GM21423 (cell line): Measurements from ENCODE around the gene KCNT1.

ENCODE experiments used
- ATAC-seq: cut with Tn5 transposase; IDR thresholded peaks from one replicate; pipeline ENCODE4 v1.9.1; 2021; ENCODE audit warnings: mild to moderate bottlenecking, moderate library complexity; ENCODE audit not compliant: unreplicated experiment

The KCNT1 gene

GRCh38 chr9:135724186-135724787, 22.3 kb downstream of the KCNT1 start:
- ATAC-seq: no peak

DNA sequence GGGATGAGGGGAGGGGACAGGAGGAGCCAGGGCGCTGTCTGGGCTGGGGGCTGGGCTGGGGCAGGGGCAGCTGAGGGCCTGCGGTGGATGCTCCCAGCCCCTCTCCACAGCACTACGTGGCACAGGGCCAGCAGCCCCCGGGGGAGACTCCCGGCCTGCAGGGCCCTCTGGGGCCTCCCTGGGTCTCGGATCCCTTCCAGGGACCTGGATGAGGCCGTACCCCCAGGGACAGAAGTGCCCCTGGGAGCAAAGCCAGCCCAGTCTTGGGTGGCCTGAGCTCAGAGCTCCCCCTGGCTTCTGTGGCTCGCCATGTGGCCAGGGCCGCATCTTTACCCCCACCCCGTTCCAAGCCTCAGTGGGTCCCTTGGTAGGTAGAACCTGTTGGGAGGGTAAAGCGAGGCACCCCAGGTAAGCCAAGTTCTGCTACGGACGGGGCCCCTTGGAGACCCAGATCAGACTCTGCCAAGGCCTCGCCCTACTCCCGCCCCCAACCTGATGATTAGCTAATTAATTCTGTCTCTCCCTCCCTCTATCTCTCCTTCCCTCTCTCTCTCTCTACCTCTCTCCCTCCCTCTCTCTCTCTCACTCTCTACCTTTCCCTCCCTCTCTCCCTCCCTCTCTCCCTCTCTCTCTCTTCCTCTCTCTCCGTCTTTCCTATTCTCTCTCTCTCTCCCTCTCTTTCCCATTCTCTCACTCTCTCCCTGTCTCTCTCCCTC, 24.3 kb downstream of the KCNT1 start:
- ATAC-seq: no peak

- ATAC-seq: no peak
These were observed 25.4 kb downstream of the KCNT1 start for GRCh38 chr9:135727257-135727875.

GRCh38 chr9:135728436-135729110, 26.6 kb downstream of the KCNT1 start:
- ATAC-seq: no peak

- no peak for ATAC-seq
These were observed 27.5 kb downstream of the KCNT1 start for GRCh38 chr9:135729480-135729879.

DNA sequence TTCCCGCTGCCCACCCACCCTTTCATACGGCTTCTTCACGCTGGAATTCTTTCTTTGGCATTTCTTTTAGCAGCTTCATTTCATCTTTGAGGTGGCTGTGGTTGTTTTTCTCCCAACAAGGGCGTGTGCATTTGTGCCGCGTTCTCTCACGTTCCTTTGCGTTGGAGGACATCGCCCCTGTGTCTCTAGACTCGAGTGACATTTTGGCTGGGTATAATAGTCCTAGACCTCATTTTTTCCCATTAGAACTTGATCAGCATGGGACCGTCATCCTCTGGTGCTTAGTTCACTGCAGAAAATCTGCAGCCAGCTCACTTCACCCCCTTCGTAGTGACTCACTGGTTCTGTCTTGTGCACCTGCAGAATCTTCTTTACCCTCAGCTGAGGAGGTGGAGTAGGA, 29.5 kb downstream of the KCNT1 start:
- ATAC-seq: no peak

DNA sequence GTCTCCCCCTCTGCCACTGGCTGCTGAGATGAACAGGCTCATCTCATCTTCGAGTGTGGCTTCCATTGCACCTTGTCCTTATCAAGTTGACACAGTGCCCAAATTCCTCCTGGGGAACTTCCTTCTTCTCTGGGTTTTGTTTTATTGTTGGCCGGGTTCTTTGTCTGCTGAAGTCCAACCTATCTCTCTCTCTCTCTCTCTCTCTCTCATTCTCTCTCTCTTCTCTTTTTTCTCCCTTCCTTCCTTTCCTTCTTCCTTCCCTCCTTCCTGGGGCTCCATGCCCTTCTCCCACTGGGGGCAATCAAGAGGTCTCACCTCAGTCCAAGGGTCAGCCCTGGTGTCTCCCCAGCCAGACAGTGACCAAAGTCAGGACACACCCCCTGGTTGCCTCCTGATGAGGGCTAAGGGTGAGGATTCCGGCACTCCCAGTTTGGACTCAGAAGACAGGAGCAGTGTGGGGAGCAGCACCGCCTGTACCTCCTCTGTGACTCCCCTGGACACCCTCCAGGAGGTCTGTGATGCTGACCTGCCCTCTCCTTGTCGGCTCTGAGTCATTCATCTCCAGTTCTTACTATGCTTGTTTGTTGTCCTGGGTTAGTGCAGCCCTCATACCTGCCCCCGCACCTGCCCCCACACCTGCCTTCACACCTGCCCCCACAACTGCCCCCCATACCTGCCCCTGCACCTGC, 30.7 kb downstream of the KCNT1 start:
- no peak for ATAC-seq

GRCh38 chr9:135734616-135735144, 32.7 kb downstream of the KCNT1 start:
- ATAC-seq: no peak

DNA sequence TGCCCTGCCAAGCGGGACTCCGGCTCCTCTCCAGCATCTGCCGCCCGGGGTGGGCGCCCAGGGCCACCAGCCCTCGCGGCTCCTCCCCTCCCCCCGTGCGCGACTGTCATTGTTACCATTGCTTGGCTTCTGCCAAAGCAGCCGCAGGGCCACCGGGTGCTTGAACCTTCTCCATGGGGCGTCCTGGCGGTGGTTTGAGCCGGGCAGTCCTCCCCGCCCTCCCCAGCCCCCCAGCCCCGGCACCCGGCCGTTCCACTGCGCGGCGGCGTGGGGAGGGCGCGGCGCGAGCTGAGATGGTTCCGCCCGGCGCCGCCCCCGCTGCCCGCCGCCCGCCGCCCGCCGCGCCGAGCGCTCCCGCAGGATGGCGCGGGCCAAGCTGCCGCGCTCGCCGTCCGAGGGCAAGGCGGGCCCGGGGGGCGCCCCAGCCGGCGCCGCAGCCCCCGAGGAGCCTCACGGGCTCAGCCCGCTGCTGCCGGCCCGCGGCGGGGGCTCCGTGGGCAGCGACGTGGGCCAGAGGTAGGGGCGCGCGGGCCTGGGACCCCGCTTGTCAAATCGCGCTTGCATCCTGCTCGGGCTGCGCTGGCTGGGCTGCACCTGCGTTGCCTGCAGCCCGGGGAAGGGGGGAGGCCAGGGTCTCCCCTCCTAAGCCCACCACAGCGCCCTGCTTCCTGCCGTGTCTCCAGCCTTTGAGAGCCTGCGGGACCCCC, 34.4 kb downstream of the KCNT1 start:
- no peak for ATAC-seq

DNA sequence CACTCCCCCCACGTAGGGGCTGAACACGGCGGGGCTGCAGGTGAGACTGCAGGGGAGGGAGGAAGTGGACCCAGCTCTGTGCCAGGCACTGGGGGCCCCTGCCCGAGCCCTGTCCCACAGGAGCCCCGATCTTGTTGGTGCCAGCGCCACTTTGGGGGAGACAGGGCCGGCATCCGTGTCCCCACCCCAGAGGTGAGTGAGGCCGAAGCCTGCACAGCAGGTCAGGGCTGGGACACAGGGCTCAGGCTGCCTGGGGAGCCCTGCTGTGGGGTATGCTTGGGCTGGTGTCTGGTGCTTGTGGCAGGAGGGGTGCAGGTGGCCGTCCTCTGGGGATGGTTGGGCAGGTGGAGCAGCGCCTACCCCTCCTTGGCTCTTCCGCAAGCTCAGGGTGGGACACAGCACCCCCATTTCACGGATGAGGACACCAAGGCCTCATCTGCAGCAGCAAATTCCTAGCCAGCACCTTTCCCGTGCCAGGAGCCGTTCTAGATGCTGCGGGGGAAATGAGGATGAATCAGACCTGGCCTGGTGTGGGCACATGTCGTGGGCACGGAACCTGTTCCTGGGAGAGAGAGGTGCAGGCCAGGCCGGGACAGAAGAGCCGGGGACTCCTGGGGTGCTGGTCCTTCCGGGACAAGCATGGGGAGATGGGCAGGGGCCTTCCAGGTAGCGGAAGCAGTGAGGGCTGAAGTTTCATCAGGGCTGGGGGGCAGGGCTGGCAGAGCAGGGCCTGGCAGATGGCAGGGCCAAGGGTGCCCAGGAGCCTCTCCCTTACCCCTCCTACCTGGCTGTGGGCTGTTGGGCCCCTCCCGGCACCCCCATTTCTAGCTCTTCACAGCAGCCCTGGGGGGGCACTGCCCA, 35.2 kb downstream of the KCNT1 start:
- ATAC-seq: no peak

DNA sequence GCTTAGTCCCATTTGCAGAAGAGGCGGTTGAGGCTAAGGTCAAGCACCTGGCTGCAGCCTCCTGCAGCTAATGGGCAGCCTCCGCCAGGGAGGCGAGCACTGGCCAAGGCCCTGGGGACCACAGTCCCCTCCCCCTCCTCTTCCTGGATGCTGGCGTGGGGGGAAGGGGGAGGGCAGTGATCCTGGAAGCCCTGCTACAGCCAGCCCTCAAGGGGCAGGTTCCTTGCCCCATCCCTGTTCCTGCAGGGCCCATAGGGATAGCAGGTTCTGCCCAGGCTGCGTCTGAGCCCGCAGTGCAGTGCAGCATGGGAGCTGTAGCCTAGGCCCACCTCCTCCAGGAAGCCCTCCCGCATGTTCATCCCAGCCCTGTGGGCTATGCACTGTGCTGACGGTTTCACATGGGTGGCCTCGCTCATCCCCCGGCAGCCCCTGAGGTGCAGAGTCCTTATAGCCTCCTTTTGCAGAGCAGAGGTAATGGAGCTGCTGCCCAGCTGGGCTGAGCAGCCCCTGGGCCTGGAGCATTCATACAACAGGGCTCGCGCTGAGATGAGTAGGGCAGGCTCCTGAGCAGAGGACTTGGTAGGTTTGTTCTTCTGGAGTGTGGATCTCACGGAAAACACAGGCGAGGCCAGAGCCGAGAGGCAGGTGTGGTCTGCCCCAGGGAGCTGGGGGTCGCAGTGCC, 36.0 kb downstream of the KCNT1 start:
- no peak for ATAC-seq

DNA sequence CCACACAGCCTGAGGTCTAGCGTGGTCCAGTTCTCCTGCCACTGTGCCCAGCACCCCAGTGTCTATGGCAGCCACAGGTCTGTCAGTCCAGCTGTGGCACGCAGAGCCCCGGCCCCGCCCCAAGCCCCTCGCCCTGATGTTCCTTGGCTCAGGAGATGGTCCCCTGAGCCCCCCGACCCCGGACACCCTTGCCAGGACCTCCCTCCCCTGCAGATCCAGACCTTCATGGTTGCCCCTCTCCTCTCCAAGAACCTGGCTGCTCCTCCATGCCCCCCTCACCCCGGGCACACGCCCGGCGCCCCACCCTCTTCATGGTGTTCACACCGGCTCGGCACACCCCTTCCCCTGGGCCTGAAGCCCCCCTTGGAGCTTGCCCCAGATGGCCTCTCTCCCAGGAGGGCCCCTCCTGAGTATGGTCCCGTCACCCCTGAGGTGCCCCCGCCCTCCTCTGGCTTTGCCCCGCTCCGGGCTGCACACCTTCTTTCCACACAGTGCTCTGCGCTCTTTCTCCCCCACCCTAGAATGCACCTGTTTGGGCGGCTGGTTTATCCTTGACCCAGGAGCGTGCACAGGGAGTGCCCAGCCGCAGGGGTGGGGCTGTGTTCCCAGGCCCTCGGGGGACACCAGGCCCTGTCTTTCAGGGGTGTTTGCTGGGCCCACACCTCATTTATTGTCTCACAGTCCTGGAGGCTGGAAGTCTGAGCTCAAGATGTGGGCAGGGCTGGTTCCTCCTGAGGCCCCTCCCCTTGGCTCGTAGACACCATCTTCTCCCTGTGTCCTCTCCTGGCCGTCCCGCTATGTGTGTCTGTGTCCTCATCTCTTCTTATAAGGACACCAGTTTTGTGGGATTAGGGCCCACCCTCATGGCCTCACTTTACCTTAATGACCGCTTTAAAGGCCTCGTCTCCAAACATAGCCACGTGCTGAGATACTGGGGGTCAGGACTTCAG, 37.6 kb downstream of the KCNT1 start:
- no peak for ATAC-seq

DNA sequence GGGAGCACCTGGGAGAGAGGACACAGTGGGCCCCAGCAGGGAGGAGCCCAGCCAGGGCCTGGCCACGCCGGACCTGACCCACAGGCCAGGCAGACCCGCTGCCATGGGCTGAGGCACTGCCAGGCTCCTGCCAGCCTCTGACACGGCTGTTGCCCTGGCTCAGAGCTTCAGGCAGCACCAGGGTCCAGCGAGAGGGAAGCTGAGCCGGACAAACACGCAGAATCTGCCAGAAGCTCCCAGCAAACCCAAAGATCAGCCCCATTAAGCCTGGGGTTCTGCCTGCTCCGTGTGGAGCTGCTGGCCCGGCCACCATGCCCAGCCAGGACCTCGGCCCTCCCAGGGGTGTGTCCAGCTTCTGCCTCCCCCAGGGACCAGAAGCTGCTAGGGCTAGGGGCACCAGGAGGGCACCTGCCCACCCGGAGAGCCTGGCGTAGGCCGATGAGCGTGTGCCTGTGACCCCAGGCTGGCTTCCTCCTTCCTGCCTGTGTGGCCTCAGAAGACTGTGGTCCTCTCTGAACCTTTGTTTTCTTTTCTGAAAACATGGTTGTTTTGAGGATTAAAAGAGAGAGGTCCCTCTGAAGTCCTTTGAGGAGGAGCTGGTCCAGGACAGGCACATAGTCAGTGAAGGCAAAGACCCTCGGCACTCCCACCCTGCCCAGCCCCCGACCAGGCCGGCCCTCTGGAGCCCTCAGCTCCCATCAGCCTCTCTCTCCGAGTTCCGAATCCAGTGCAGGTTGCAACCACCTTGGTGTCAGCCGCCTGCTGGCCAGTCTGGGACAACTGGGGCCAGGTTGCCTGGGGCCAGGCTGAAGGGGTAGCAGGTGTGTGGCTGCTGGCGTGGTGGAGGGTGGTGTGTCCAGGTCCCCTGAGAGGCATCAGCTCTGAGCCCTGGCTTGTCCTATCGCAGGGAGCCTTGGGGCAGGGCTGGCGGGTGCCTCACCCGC, 39.6 kb downstream of the KCNT1 start:
- no peak for ATAC-seq

GRCh38 chr9:135743021-135743420, 41.0 kb downstream of the KCNT1 start:
- ATAC-seq: no peak

GRCh38 chr9:135743546-135744332, 41.8 kb downstream of the KCNT1 start:
- no peak for ATAC-seq
